GM21360 (cell line): ENCODE data around the gene SPDYC.

Experiments used
- ATAC-seq: cut with Tn5 transposase; IDR thresholded peaks from one replicate; pipeline ENCODE4 v1.9.1; 2021; ENCODE audit warnings: mild to moderate bottlenecking, moderate library complexity; ENCODE audit not compliant: unreplicated experiment

SPDYC gene

DNA sequence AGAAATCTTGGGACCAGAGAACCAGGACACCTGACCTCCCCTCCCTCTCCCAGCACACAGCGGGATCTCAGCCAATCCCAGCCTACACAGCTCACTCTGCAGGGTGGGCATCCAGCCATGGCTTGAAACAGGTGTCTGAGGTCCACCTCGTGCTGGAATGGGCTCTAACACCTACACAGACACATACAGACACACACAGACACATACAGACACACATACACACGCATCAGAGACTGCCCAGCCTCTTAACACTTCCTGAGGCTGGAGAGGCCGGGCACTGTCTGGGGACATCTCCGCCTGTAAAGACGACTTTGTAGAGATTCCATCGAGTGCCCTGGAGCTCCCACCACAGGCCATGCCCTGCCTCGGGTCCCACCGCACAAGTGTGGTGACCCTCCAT is 48.4 kb downstream of the SPDYC start:
- no peak for ATAC-seq

GRCh38 chr11:65219930-65220213 is 49.8 kb downstream of the SPDYC start:
- no peak for ATAC-seq

DNA sequence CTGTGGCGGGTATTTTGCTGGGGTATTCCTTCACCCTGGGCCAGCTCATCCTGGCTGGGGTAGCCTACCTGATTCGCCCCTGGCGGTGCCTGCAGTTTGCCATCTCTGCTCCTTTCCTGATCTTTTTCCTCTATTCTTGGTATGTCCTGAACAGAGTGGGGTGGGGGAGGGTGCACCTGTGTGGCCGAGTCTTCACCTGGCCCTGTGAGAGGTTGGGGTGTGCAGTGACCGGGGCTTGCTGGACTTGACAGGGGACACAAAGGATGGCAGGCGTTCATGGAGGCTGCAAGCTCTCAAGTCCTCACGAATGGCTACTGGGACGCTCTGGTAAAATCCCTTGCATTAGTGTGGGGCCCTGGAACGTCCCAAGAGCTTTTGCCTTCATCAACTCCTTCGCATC is 51.0 kb downstream of the SPDYC start:
- ATAC-seq: no peak
